BLaER1 treated with 17β-estradiol and CSF1 and Interleukin-3, amounts not matched to agents 10 nM and 100 nM (cell line): ENCODE data around the gene MTMR10.

ENCODE experiments used
- H3K27ac ChIP-seq, 11 experiments: shearing (Covaris generic); formaldehyde crosslinking; 2 replicates each; pipeline ENCODE4 v1.8.1; 2022
- H3K27me3 ChIP-seq, 11 experiments: shearing (Covaris generic); formaldehyde crosslinking; 2 replicates each; pipeline ENCODE4 v1.8.1; 2022
- H3K36me3 ChIP-seq, 11 experiments: shearing (Covaris generic); formaldehyde crosslinking; 2 replicates each; pipeline ENCODE4 v1.8.1; 2022
- H3K4me1 ChIP-seq, 10 experiments: shearing (Covaris generic); formaldehyde crosslinking; 2 replicates each; pipeline ENCODE4 v1.8.1; 2022
- H3K4me2 ChIP-seq, 11 experiments: shearing (Covaris generic); formaldehyde crosslinking; 2 replicates each; pipeline ENCODE4 v1.8.1; 2022
- H3K4me3 ChIP-seq, 10 experiments: shearing (Covaris generic); formaldehyde crosslinking; 2 replicates each; pipeline ENCODE4 v1.8.1; 2022
- H3K9ac ChIP-seq, 11 experiments: shearing (Covaris generic); formaldehyde crosslinking; 2 replicates each; pipeline ENCODE4 v1.8.1; 2022
- H3K9me3 ChIP-seq, 11 experiments: shearing (Covaris generic); formaldehyde crosslinking; replicated peaks in 1 of 11; 2 replicates each; pipeline ENCODE4 v1.8.1; 2022
- H4K20me1 ChIP-seq, 11 experiments: shearing (Covaris generic); formaldehyde crosslinking; 2 replicates each; pipeline ENCODE4 v1.8.1; 2022
- Cebpa-rat ChIP-seq, 11 experiments: shearing (Covaris generic); IDR thresholded peaks; 2 replicates each; pipeline ENCODE4 v1.8.1; 2022

MTMR10 gene

DNA sequence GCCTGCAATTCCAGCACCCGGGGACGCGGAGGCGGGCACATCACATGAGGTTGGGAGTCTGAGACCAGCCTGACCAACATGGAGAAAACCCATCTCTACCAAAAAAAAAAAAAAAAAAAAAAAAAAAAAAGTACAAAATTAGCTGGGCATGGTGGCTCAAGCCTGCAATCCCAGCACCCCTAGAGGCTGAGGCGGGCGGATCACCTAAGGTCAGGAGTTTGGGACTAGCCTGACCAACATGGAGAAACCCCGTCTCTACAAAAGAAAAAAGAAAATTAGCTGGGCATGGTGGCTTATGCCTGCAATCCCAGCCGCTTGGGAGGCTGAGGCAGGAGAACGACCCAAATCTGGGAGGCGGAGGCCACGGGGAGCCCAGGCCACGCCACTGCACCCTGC, 95.2 kb downstream of the MTMR10 start:
- Histone ChIP-seq H3K4me3 (no peak overlapping the region), H3K27me3 (no peaks in the 10 kb centered on the region), H3K9ac (no peak overlapping the region), H3K4me1 (peaks cover 7 to 20% (median 11%) of the 10 kb centered on the region in 10 experiments; a peak in 16 of 20 replicates), H3K9me3 (no peaks in the 10 kb centered on the region), H3K27ac (no peak overlapping the region), H3K4me2 (no peak overlapping the region), H4K20me1 (no peaks in the 10 kb centered on the region; a peak in 1 of 22 replicates), H3K36me3 (no peaks in the 10 kb centered on the region)
- TF ChIP-seq Cebpa-rat (IDR thresholded peaks at IDR 0.05), result no peak

DNA sequence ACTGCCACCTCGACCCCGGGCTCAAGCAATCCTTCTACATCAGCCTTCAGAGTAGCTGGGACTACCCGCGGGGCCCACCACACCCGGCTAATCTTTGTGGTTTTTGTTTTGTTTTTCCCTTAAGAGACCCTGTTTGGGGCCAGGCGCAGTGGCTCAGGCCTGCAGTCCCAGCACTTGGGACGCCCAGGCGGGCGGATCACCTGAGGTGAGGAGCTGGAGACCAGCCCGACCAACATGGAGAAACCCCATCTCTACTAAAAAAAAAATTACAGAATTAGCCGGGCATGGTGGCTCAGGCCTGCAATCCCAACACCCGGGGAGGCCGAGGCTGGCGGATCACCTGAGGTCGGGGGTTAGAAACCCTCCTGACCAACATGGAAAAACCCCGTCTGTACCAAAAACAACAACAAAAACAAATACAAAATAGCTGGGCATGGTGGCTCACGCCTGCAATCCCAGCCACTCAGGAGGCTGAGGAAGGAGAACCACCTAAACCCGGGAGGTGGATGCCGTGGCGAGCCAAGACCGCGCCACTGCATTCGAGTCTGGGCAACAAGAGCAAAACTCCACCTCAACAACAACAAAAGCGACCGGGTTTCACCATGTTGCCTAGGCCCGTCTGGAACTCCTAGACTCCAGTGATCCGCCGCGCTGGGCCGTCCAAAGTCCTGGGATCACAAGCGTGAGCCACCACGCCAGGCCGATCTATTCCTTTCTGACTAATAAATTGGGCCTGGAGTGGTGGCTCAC, 95.8 kb downstream of the MTMR10 start:
- H3K9ac ChIP-seq, result no peak overlapping the region
- TF ChIP-seq Cebpa-rat (IDR thresholded peaks at IDR 0.05), result no peak
- H3K27me3 ChIP-seq, result no peaks in the 10 kb centered on the region
- no peaks in the 10 kb centered on the region for H3K9me3 ChIP-seq
- no peaks in the 10 kb centered on the region for H3K36me3 ChIP-seq
- peak overlapping the region in 4 of 11 experiments; percentile 19 to 29 (median 25); a peak in 3 of 22 replicates for H3K4me2 ChIP-seq
- no peak overlapping the region for H3K27ac ChIP-seq
- H3K4me1 ChIP-seq, result peaks cover 7 to 20% (median 11%) of the 10 kb centered on the region in 10 experiments; a peak in 16 of 20 replicates
- H4K20me1 ChIP-seq, result no peaks in the 10 kb centered on the region; a peak in 1 of 22 replicates
- no peak overlapping the region for H3K4me3 ChIP-seq

DNA sequence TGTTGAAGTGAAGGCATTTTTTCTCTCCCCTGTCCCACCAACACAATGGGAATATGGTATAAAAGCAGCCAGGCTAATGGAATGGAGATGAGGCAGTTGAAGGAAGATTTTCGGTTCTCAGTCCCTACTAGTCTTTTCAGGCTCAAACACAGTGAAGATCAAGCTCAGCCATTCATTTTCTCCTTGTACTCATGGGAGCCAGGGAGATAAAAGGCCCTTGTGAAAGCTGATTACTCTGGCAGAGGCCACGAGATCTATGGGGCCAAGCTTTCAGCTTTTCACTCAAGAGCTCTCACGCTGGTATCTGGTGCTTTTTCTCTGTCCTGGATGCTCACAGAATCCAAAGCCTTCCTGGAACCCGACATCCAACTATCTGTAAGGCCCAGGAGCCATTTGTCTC, 102.2 kb downstream of the MTMR10 start:
- peaks cover 0 to 4% (median 3%) of the 10 kb centered on the region in 10 experiments; a peak in 9 of 20 replicates for H3K4me1 ChIP-seq
- no peak overlapping the region for H3K4me3 ChIP-seq
- no peak overlapping the region for H3K4me2 ChIP-seq
- no peaks in the 10 kb centered on the region for H3K9me3 ChIP-seq
- H3K27ac ChIP-seq, result no peak overlapping the region
- no peaks in the 10 kb centered on the region for H3K27me3 ChIP-seq
- H3K9ac ChIP-seq, result no peak overlapping the region
- H3K36me3 ChIP-seq, result no peaks in the 10 kb centered on the region
- no peaks in the 10 kb centered on the region; a peak in 1 of 22 replicates for H4K20me1 ChIP-seq
- no peak for TF ChIP-seq Cebpa-rat (IDR thresholded peaks at IDR 0.05)
